MM.1S (cell line): ENCODE measurements around the gene VAV3.
A peak's percentile ranks its signal among the peaks of the same experiment; 100 is the strongest.

Experiments used
- DNase-seq: peaks from one replicate; pipeline ENCODE4 v3.0.0-alpha.2; 2015
- H2AFZ ChIP-seq: fragments of 300-600 bp; sonication (generic); 2 replicates; pipeline ENCODE4 v1.6.0; 2016; ENCODE audit warnings: antibody characterized with exemption, low read length
- H3F3A ChIP-seq: fragments of 300-600 bp; sonication (generic); 2 replicates; pipeline ENCODE4 v1.6.1; 2016; ENCODE audit warnings: mild to moderate bottlenecking, antibody characterized with exemption, low read length, moderate library complexity, mixed read lengths; ENCODE audit not compliant: insufficient read depth
- H3K27ac ChIP-seq: fragments of 300-600 bp; sonication (generic); 2 replicates; pipeline ENCODE4 v1.5.1; 2016; ENCODE audit warnings: mild to moderate bottlenecking, low read length
- H3K27me3 ChIP-seq: fragments of 300-600 bp; sonication (generic); replicated peaks from 2 replicates; pipeline ENCODE4 v1.6.0; 2016; ENCODE audit warnings: low read length; ENCODE audit not compliant: insufficient read depth
- H3K36me3 ChIP-seq: fragments of 300-600 bp; sonication (generic); replicated peaks from 2 replicates; pipeline ENCODE4 v1.6.1; 2016; ENCODE audit warnings: mild to moderate bottlenecking, low read length, mixed read lengths; ENCODE audit not compliant: insufficient read depth
- H3K4me1 ChIP-seq: fragments of 300-600 bp; sonication (generic); 2 replicates; pipeline ENCODE4 v1.6.1; 2016; ENCODE audit warnings: low read length, mixed read lengths
- H3K4me2 ChIP-seq: fragments of 300-600 bp; sonication (generic); 2 replicates; pipeline ENCODE4 v1.6.0; 2016; ENCODE audit warnings: low read depth, low read length
- H3K4me3 ChIP-seq: fragments of 300-600 bp; sonication (generic); 2 replicates; pipeline ENCODE4 v1.5.1; 2016; ENCODE audit warnings: low read length, mixed read lengths
- H3K79me2 ChIP-seq: fragments of 300-600 bp; sonication (generic); 2 replicates; pipeline ENCODE4 v1.6.1; 2016; ENCODE audit warnings: mixed run types, low read length, mixed read lengths
- H3K9ac ChIP-seq: fragments of 300-600 bp; sonication (generic); 2 replicates; pipeline ENCODE4 v1.6.1; 2016; ENCODE audit warnings: low read length, mixed read lengths
- H3K9me2 ChIP-seq: fragments of 300-600 bp; sonication (generic); replicated peaks from 2 replicates; pipeline ENCODE4 v1.6.1; 2016; ENCODE audit warnings: mild to moderate bottlenecking, low read length, mixed read lengths; ENCODE audit not compliant: insufficient read depth
- H3K9me3 ChIP-seq: fragments of 300-600 bp; sonication (generic); replicated peaks from 2 replicates; pipeline ENCODE4 v1.6.1; 2016; ENCODE audit warnings: mild to moderate bottlenecking, low read length, mixed read lengths; ENCODE audit not compliant: insufficient read depth
- H4K20me1 ChIP-seq: fragments of 300-600 bp; sonication (generic); 2 replicates; pipeline ENCODE4 v1.6.1; 2016; ENCODE audit warnings: mild to moderate bottlenecking, low read length, moderate library complexity, mixed read lengths; ENCODE audit not compliant: insufficient read depth
- EZH2 ChIP-seq: fragments of 300-600 bp; sonication (generic); optimal IDR thresholded peaks from 2 replicates; pipeline ENCODE3; 2017; ENCODE audit warnings: low read depth, mild to moderate bottlenecking, antibody characterized with exemption, low read length, mixed read lengths
- EZH2phosphoT487 ChIP-seq: fragments of 300-600 bp; sonication (generic); IDR thresholded peaks from 2 replicates; pipeline ENCODE4 v1.6.1; 2018; ENCODE audit warnings: antibody characterized with exemption, low read length
- TF ChIP-seq, protein P1 (sequence below): fragments of 300-600 bp; sonication (generic); IDR thresholded peaks from 2 replicates; pipeline ENCODE4 v1.5.1; 2016; ENCODE audit warnings: antibody characterized with exemption, low read length, mixed read lengths

The VAV3 gene

DNA sequence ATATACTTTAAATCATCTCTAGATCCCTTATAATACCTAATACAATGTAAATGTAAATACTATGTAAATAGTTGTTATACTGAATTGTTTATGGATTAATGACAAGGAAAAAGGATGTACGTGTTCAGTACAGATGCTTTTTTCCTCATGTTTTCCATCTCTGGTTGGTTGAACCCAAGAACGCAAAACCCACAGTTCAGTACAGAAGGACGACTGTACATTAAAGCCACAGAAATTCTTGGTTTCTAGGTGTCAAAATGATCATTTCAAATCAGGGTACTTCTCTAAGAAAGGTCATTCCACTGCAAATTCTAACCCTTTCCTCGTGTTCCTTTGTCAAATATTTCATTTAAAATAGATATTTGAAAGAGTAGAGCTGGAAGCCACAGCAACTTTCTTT lies 158.1 kb downstream of the VAV3 start:
- Histone ChIP-seq H3K4me1 (peaks cover 29% of the 10 kb centered on the region), H3F3A (no peaks in the 10 kb centered on the region), H3K9me2 (no peaks in the 10 kb centered on the region), H2AFZ (no peak overlapping the region), H3K9ac (no peak overlapping the region), H3K9me3 (no peaks in the 10 kb centered on the region), H4K20me1 (no peaks in the 10 kb centered on the region), H3K4me2 (no peak overlapping the region), H3K27ac (no peak overlapping the region), H3K4me3 (no peak overlapping the region), H3K27me3 (no peaks in the 10 kb centered on the region), H3K79me2 (no peaks in the 10 kb centered on the region), H3K36me3 (no peaks in the 10 kb centered on the region)
- DNase-seq = no peak
- TF ChIP-seq EZH2 (no peak), EZH2phosphoT487 (no peak)
- TF ChIP-seq, protein P1, sequence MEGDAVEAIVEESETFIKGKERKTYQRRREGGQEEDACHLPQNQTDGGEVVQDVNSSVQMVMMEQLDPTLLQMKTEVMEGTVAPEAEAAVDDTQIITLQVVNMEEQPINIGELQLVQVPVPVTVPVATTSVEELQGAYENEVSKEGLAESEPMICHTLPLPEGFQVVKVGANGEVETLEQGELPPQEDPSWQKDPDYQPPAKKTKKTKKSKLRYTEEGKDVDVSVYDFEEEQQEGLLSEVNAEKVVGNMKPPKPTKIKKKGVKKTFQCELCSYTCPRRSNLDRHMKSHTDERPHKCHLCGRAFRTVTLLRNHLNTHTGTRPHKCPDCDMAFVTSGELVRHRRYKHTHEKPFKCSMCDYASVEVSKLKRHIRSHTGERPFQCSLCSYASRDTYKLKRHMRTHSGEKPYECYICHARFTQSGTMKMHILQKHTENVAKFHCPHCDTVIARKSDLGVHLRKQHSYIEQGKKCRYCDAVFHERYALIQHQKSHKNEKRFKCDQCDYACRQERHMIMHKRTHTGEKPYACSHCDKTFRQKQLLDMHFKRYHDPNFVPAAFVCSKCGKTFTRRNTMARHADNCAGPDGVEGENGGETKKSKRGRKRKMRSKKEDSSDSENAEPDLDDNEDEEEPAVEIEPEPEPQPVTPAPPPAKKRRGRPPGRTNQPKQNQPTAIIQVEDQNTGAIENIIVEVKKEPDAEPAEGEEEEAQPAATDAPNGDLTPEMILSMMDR = no peak

DNA sequence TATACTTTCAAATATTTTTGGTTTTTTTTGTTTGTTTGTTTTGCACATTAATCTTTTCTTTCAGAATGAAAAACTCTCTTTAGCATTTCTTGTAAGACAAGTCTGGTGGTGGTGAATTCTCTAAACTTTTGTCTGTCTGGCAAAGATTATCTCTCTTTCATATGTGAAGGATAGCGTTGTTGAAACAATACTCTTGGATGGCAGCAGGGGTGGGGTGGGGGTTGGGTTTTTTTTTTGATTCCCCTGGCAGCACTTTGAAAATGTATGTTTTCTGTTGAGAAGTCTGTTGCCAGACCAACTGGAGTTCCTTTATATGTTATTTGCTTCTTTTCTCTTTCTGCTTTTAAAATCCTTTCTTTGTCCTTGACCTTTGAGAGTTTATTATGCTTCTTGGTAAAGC lies 160.2 kb downstream of the VAV3 start:
- Histone ChIP-seq H3F3A (no peaks in the 10 kb centered on the region), H3K4me2 (peak overlapping the region; percentile 62), H3K4me3 (no peak overlapping the region), H3K27ac (peak overlapping the region; percentile 63; the same call in 1 of the 2 replicates), H3K4me1 (peaks cover 29% of the 10 kb centered on the region), H3K9me2 (no peaks in the 10 kb centered on the region), H3K9me3 (no peaks in the 10 kb centered on the region), H4K20me1 (no peaks in the 10 kb centered on the region), H3K36me3 (no peaks in the 10 kb centered on the region), H3K9ac (no peak overlapping the region), H2AFZ (no peak overlapping the region), H3K27me3 (no peaks in the 10 kb centered on the region), H3K79me2 (no peaks in the 10 kb centered on the region)
- DNase-seq = peak; percentile 10
- TF ChIP-seq EZH2phosphoT487 (no peak), EZH2 (no peak)
- TF ChIP-seq, protein P1 = no peak

DNA sequence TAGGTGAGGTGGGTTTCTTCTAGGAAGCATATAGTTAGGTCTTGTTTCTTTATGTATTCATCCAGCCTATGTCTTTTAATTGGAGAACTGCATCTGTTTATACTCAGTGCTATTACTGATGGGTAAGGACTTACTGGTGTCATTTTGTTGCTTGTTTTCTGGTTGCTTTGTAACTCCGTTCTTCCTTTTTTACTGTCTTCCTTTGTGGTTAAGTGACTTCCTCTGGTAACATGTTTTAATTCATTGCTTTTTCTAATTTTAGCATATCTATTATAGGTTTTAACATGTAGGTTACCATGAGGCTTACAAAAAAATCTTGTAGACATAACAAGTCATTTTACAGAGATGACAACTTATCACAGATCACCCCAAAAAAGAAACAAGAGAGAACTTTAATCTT lies 160.8 kb downstream of the VAV3 start:
- no peak overlapping the region; the same call in 1 of the 2 replicates for H3K4me3 ChIP-seq
- H3K9ac ChIP-seq = no peak overlapping the region; the same call in 1 of the 2 replicates
- no peaks in the 10 kb centered on the region for H3F3A ChIP-seq
- no peaks in the 10 kb centered on the region for H3K36me3 ChIP-seq
- no peaks in the 10 kb centered on the region for H3K79me2 ChIP-seq
- H3K27ac ChIP-seq = peak overlapping the region; percentile 63; the same call in 1 of the 2 replicates
- DNase-seq = peak; percentile 60
- H2AFZ ChIP-seq = no peak overlapping the region
- H4K20me1 ChIP-seq = no peaks in the 10 kb centered on the region
- TF ChIP-seq, protein P1 = no peak
- TF ChIP-seq EZH2 = no peak
- TF ChIP-seq EZH2phosphoT487 = no peak
- no peaks in the 10 kb centered on the region for H3K27me3 ChIP-seq
- no peaks in the 10 kb centered on the region for H3K9me3 ChIP-seq
- peaks cover 29% of the 10 kb centered on the region for H3K4me1 ChIP-seq
- peak overlapping the region; percentile 62 for H3K4me2 ChIP-seq
- H3K9me2 ChIP-seq = no peaks in the 10 kb centered on the region
